Esophagus muscularis mucosa (tissue), 4 donors: ENCODE measurements around the gene TTYH3. TPM values are rescaled to one million over a fixed set of nuclear protein-coding genes. Genes with fewer than 3 reads are reported as not detected.

Experiments
- DNase-seq: peaks from one replicate; pipeline ENCODE4 v3.0.0-alpha.2; 2017; ENCODE audit errors: extremely low spot score
- H3K27ac ChIP-seq, 4 donors: fragments of 200-600 bp; sonication (generic); replicated peaks in 1 of 4; 1 replicate in 3 of 4; 2 replicates in 1 of 4; pipeline ENCODE4 v1.5.1; 2016 to 2019; ENCODE audit warnings: mild to moderate bottlenecking in 1 of 4
- H3K27me3 ChIP-seq, 4 donors: fragments of 200-600 bp; sonication (generic); one replicate each; pipeline versions ENCODE4 v1.5.1 to v1.6.0; 2016 to 2019
- H3K36me3 ChIP-seq, 4 donors: fragments of 200-600 bp; sonication (generic); one replicate each; pipeline ENCODE4 v1.5.1; 2016 to 2019
- H3K4me1 ChIP-seq, 4 donors: fragments of 200-600 bp; sonication (generic); one replicate each; pipeline ENCODE4 v1.5.1; 2016 to 2019
- H3K4me3 ChIP-seq, 4 donors: fragments of 200-600 bp; sonication (generic); 1 replicate in 2 of 4; 2 replicates in 2 of 4; pipeline ENCODE4 v1.5.1; 2016 to 2019; ENCODE audit warnings: mild to moderate bottlenecking in 4 of 4, moderate library complexity in 1 of 4
- H3K9me3 ChIP-seq, 4 donors: fragments of 200-600 bp; sonication (generic); 1 replicate in 3 of 4; 2 replicates in 1 of 4; pipeline ENCODE4 v1.5.1; 2016 to 2019
- CTCF ChIP-seq, 3 experiments: fragments of 200-600 bp in 2 of 3; fragments of 450-650 bp in 1 of 3; sonication (generic) in 2 of 3; IDR thresholded peaks; one replicate each; pipeline ENCODE4 v1.5.1; 2017 to 2019; ENCODE audit warnings: antibody characterized with exemption in 3 of 3, mild to moderate bottlenecking in 2 of 3, moderate library complexity in 1 of 3
- EP300 ChIP-seq: sonication (generic); formaldehyde crosslinking; IDR thresholded peaks from one replicate; pipeline ENCODE4 v1.6.1; 2017; ENCODE audit warnings: antibody characterized with exemption
- POLR2A ChIP-seq: fragments of 450-650 bp; IDR thresholded peaks from one replicate; pipeline ENCODE4 v1.6.1; 2017; ENCODE audit warnings: antibody characterized with exemption, moderate library complexity, mild to moderate bottlenecking, low read depth
- POLR2AphosphoS5 ChIP-seq, 2 donors: sonication (generic); formaldehyde crosslinking; IDR thresholded peaks; one replicate each; pipeline ENCODE4 v1.6.1; 2017; ENCODE audit warnings: antibody characterized with exemption in 2 of 2
- whole genome bisulfite sequencing: methylation state at CpG from one replicate; pipeline ENCODE4 v1.1.5; 2018; 5-methylcytosine and 5-hydroxymethylcytosine counted together
- intact Hi-C: fragments of 100-400 bp; cut with DNase I; formaldehyde crosslinking; loops from one replicate; pipeline ENCODE4 v1.15.1; 2023
- total RNA-seq, 4 donors: library from RNA; depleted of rRNA; stranded (reverse); fragments of >200 nt; gene quantifications; one replicate each; pipeline versions ENCODE4 v1.1.0 to v1.2.1, GENCODE V29; 2016

TTYH3 gene
- total RNA-seq, 4 donors from 2014 or later, result 17.4 to 25.7 (median 20.2) TPM

- intact Hi-C loops, result no loop called here
- H3K4me1 ChIP-seq, result peaks cover 0 to 2% (median 0%) of the 10 kb centered on the region in 4 donors
- no peak for DNase-seq
- no peaks in the 10 kb centered on the region for H3K9me3 ChIP-seq
- TF ChIP-seq EP300, result no peak
- no peak for TF ChIP-seq POLR2AphosphoS5 (IDR thresholded peaks at IDR 0.05)
- TF ChIP-seq CTCF (IDR thresholded peaks at IDR 0.05), result no peak
- TF ChIP-seq POLR2A, result no peak
- H3K27ac ChIP-seq, result no peak overlapping the region
- peaks cover 0 to 83% (median 62%) of the 10 kb centered on the region in 4 donors for H3K36me3 ChIP-seq
- 50% methylated on average over 2 of the region's 2 CpGs for WGBS
- H3K4me3 ChIP-seq, result no peak overlapping the region
- H3K27me3 ChIP-seq, result no peaks in the 10 kb centered on the region
Measured at GRCh38 chr7:2657208-2657607, 25.4 kb downstream of the TTYH3 start.

- TF ChIP-seq CTCF (IDR thresholded peaks at IDR 0.05) (no peak), POLR2A (no peak), POLR2AphosphoS5 (IDR thresholded peaks at IDR 0.05) (no peak), EP300 (no peak)
- intact Hi-C loops, result no loop called here
- WGBS, result no CpG with 5 or more reads among the region's 33 CpGs
- Histone ChIP-seq H3K36me3 (peaks cover 0 to 77% (median 60%) of the 10 kb centered on the region in 4 donors), H3K27ac (no peak overlapping the region), H3K4me3 (no peak overlapping the region), H3K4me1 (peaks cover 7 to 11% (median 8%) of the 10 kb centered on the region in 4 donors), H3K9me3 (no peaks in the 10 kb centered on the region), H3K27me3 (no peaks in the 10 kb centered on the region)
- no peak for DNase-seq
Measured at GRCh38 chr7:2657920-2658671, 26.3 kb downstream of the TTYH3 start.

GRCh38 chr7:2658941-2659340 is 27.2 kb downstream of the TTYH3 start:
- intact Hi-C loops, result no loop called here
- Histone ChIP-seq H3K9me3 (no peaks in the 10 kb centered on the region), H3K27me3 (no peaks in the 10 kb centered on the region), H3K4me3 (no peak overlapping the region), H3K36me3 (peaks cover 0 to 70% (median 58%) of the 10 kb centered on the region in 4 donors), H3K27ac (no peak overlapping the region), H3K4me1 (peaks cover 16 to 19% (median 16%) of the 10 kb centered on the region in 4 donors)
- DNase-seq, result no peak
- 93% methylated on average over 9 of the region's 15 CpGs for WGBS
- TF ChIP-seq CTCF (IDR thresholded peaks at IDR 0.05) (no peak), POLR2A (no peak), EP300 (no peak), POLR2AphosphoS5 (IDR thresholded peaks at IDR 0.05) (no peak)

GRCh38 chr7:2659556-2660358 is 28.0 kb downstream of the TTYH3 start:
- H3K4me1 ChIP-seq, result peaks cover 16 to 23% (median 17%) of the 10 kb centered on the region in 4 donors
- no peak overlapping the region for H3K4me3 ChIP-seq
- WGBS, result 91% methylated on average over 31 of the region's 36 CpGs
- H3K27me3 ChIP-seq, result no peaks in the 10 kb centered on the region
- no peaks in the 10 kb centered on the region for H3K9me3 ChIP-seq
- no peak for DNase-seq
- TF ChIP-seq EP300 (no peak), POLR2A (no peak), CTCF (IDR thresholded peaks at IDR 0.05) (no peak), POLR2AphosphoS5 (IDR thresholded peaks at IDR 0.05) (no peak)
- peaks cover 0 to 68% (median 57%) of the 10 kb centered on the region in 4 donors for H3K36me3 ChIP-seq
- no peak overlapping the region for H3K27ac ChIP-seq
- intact Hi-C loops, result no loop called here
